ENCODE measurements around the gene HPS1. TPM values are rescaled to one million over a fixed set of nuclear protein-coding genes. Genes with fewer than 3 reads are reported as not detected.
A peak's percentile ranks its signal among the peaks of the same experiment; 100 is the strongest.

The HPS1 gene
- total and polyA plus RNA-seq, 2 donors (not counting 3 experiments of a cell fraction or from before 2014, with no cell fraction given): 60.7 to 67.5 TPM

DNA sequence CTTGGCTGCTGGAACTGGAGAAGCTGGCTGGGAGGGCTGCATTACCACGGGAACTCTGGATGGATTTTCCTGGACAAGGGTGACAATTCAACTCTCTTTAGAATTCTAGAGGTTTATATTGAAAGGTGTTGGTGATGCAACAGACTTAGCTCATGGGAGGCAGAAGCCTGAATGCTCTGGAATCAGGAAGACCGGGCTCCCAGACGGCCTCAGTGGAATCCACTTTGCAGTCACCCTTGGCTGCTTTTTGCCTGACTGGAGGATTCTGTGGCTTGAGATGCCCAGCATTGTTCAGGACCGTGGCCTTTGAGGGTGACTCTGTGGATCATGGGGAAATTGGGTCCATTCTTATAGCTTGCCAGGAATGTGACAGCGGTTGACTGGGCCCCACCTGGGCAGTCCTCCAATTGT is 64.0 kb downstream of the HPS1 start:
- ChIA-PET POLR2A (no interaction called here), CTCF (interaction anchor here (1.2 kb wide), 1 partner anchor 9 kb away, joined by 3 read pairs; no protein-coding TSS in a partner anchor)
- H3K27ac ChIP-seq (ENCODE audit: insufficient read depth, low read depth, low read length): no peak overlapping the region
- H4K20me1 ChIP-seq (replicated peaks; ENCODE audit: control insufficient read depth, extremely low read depth, insufficient read depth, low read length): no peaks in the 10 kb centered on the region
- DNase-seq (ENCODE audit: low read depth, low spot score) (no peak), FAIRE-seq (peak; percentile 26)
- intact Hi-C loops (cut with micrococcal nuclease): no loop called here
- dilution Hi-C loops (cut with MboI; ENCODE audit: extremely low pct_ligation_motif_present, low sequenced_read_pairs): no loop called here
- no peaks in the 10 kb centered on the region for H3K36me3 ChIP-seq (ENCODE audit: control insufficient read depth in 2 of 2, extremely low read depth in 1 of 2, insufficient read depth in 2 of 2, low read length in 2 of 2)
- H3K9ac ChIP-seq (replicated peaks; ENCODE audit: extremely low read depth, insufficient read depth, low read length): no peak overlapping the region
- no peaks in the 10 kb centered on the region for H3K4me1 ChIP-seq (ENCODE audit: control insufficient read depth, extremely low read depth, insufficient read depth, low read length)
- TF ChIP-seq EZH2 (IDR thresholded peaks at IDR 0.05; ENCODE audit: borderline replicate concordance, low read depth, low read length, severe bottlenecking) (no peak), POLR2A (IDR thresholded peaks at IDR 0.05; ENCODE audit: low read depth, low read length) (no peak), GATA2 (IDR thresholded peaks at IDR 0.05; ENCODE audit: insufficient read depth, insufficient read length, low read depth, low read length) (no peak), MYC (IDR thresholded peaks at IDR 0.05; ENCODE audit: low read depth, low read length) (no peak), JUN (IDR thresholded peaks at IDR 0.05; ENCODE audit: borderline replicate concordance, insufficient read depth, insufficient read length, low read depth) (no peak), POLR2AphosphoS5 (IDR thresholded peaks at IDR 0.05; ENCODE audit: insufficient read depth, low read depth, low read length) (no peak), FOS (IDR thresholded peaks at IDR 0.05; ENCODE audit: borderline replicate concordance, insufficient read depth, low read length) (no peak)
- TF ChIP-seq, protein P1, sequence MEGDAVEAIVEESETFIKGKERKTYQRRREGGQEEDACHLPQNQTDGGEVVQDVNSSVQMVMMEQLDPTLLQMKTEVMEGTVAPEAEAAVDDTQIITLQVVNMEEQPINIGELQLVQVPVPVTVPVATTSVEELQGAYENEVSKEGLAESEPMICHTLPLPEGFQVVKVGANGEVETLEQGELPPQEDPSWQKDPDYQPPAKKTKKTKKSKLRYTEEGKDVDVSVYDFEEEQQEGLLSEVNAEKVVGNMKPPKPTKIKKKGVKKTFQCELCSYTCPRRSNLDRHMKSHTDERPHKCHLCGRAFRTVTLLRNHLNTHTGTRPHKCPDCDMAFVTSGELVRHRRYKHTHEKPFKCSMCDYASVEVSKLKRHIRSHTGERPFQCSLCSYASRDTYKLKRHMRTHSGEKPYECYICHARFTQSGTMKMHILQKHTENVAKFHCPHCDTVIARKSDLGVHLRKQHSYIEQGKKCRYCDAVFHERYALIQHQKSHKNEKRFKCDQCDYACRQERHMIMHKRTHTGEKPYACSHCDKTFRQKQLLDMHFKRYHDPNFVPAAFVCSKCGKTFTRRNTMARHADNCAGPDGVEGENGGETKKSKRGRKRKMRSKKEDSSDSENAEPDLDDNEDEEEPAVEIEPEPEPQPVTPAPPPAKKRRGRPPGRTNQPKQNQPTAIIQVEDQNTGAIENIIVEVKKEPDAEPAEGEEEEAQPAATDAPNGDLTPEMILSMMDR (IDR thresholded peaks at IDR 0.05; ENCODE audit: extremely low read depth in 1 of 2, insufficient read depth in 1 of 2, low read depth in 1 of 2, low read length in 2 of 2): no peak
- TF ChIP-seq, protein P2, sequence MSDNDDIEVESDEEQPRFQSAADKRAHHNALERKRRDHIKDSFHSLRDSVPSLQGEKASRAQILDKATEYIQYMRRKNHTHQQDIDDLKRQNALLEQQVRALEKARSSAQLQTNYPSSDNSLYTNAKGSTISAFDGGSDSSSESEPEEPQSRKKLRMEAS (IDR thresholded peaks at IDR 0.05; ENCODE audit: insufficient read depth, insufficient read length): no peak
- no peak overlapping the region for H3K4me3 ChIP-seq (replicated peaks in 1 of 3; ENCODE audit: insufficient read depth in 1 of 3, low read depth in 1 of 3, low read length in 3 of 3)
- H3K4me2 ChIP-seq (ENCODE audit: insufficient read depth, low read length): no peak overlapping the region
- no TSS peak for BruUV-seq (replicated peaks)
- no peaks in the 10 kb centered on the region for H3K9me1 ChIP-seq (replicated peaks; ENCODE audit: control insufficient read depth, extremely low read depth, insufficient read depth, low read length)
- H2AFZ ChIP-seq (ENCODE audit: low read depth, low read length): no peak overlapping the region
- H3K27me3 ChIP-seq (ENCODE audit: control insufficient read depth in 2 of 2, insufficient read depth in 2 of 2, low read length in 2 of 2): no peaks in the 10 kb centered on the region
- no peaks in the 10 kb centered on the region for H3K79me2 ChIP-seq (ENCODE audit: control insufficient read depth, insufficient read depth, low read length)
- no peaks in the 10 kb centered on the region for H3K9me3 ChIP-seq (replicated peaks; ENCODE audit: control insufficient read depth, insufficient read depth, low read length)

All from endothelial cell of umbilical vein (primary cell).